Measurements from ENCODE around the gene CLNK. TPM values are rescaled to one million over a fixed set of nuclear protein-coding genes. Genes with fewer than 3 reads are reported as not detected.

CLNK gene
- total and polyA plus RNA-seq, 2 of the 8 experiments (the other 6 are each of a cell fraction or from before 2014, with no cell fraction given), result not detected

DNA sequence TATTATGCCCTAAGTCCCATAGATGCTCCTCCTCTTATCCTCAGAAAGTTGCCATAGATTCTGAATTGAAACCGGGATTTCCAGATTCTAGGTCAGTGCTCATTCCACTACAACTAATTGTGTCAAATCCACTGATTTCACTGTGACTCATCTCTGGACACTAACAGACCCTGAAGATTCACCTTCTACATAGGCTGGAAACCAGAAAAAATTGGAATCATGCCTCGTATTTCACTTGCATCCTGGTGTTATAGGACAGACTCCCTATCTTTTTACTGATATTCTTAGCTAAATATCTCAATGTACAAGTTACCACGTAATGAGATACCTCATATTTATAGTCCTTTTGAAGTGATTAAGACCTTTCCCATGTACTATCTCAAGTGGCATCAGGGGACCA is 36.7 kb downstream of the CLNK start:
- Histone ChIP-seq H3K79me1 (ENCODE audit: low read depth, low read length) (no peaks in the 10 kb centered on the region), H3K4me2 (ENCODE audit: insufficient read depth in 1 of 2, low read depth in 2 of 2, low read length in 2 of 2) (no peak overlapping the region), H4K8ac (ENCODE audit: extremely low read depth, insufficient read depth, low read length) (no peak overlapping the region), H3K4ac (replicated peaks; ENCODE audit: insufficient read length, low read depth, low read length) (no peak overlapping the region), H3K27me3 (replicated peaks in 1 of 4; ENCODE audit: control insufficient read depth in 3 of 4, extremely low read depth in 1 of 4, insufficient read depth in 3 of 4, low read length in 3 of 4) (no peaks in the 10 kb centered on the region), H2BK5ac (ENCODE audit: low read depth, low read length) (no peak overlapping the region), H3K56ac (replicated peaks; ENCODE audit: insufficient read length, low read depth, low read length) (no peak overlapping the region), H4K20me1 (replicated peaks in 1 of 2; ENCODE audit: control insufficient read depth in 1 of 2, insufficient read depth in 2 of 2, low read length in 2 of 2) (no peaks in the 10 kb centered on the region), H4K5ac (ENCODE audit: insufficient read length, low read depth, low read length) (no peak overlapping the region), H3K9me3 (ENCODE audit: insufficient read depth in 2 of 2, low read depth in 1 of 2, low read length in 1 of 2) (no peaks in the 10 kb centered on the region), H2BK20ac (ENCODE audit: low read length) (no peak overlapping the region), H3K18ac (ENCODE audit: extremely low read depth, low read length) (no peak overlapping the region), H3K79me2 (ENCODE audit: control insufficient read depth in 1 of 2, insufficient read depth in 2 of 2, low read length in 2 of 2) (no peaks in the 10 kb centered on the region), H3K23ac (ENCODE audit: insufficient read length) (no peak overlapping the region), H2BK12ac (ENCODE audit: low read depth, low read length) (no peak overlapping the region), H3K23me2 (ENCODE audit: low read depth, low read length) (no peaks in the 10 kb centered on the region), H2AK5ac (ENCODE audit: low read depth, low read length) (no peak overlapping the region), H2BK15ac (ENCODE audit: low read length) (no peak overlapping the region), H3K4me3 (ENCODE audit: extremely low read depth in 1 of 4, insufficient read depth in 2 of 4, low read depth in 3 of 4, low read length in 4 of 4) (no peak overlapping the region), H4K91ac (replicated peaks; ENCODE audit: insufficient read length, low read length) (no peak overlapping the region), H2AFZ (ENCODE audit: low read length) (no peak overlapping the region), H3K14ac (ENCODE audit: insufficient read length) (no peak overlapping the region), H3K4me1 (replicated peaks in 1 of 4; ENCODE audit: control insufficient read depth in 3 of 4, insufficient read depth in 4 of 4, low read length in 3 of 4) (no peaks in the 10 kb centered on the region), H2BK120ac (replicated peaks; ENCODE audit: low read depth, low read length) (no peak overlapping the region), H3K36me3 (ENCODE audit: control insufficient read depth in 2 of 4, insufficient read depth in 4 of 4, low read length in 3 of 4) (no peaks in the 10 kb centered on the region), H3K9ac (replicated peaks in 1 of 4; ENCODE audit: extremely low read depth in 1 of 4, low read depth in 3 of 4, low read length in 3 of 4) (no peak overlapping the region), H3K27ac (ENCODE audit: low read depth, low read length) (no peak overlapping the region)
- FAIRE-seq, result no peak
- 93% methylated on average over 3 of the region's 3 CpGs; no CpG with 5 or more reads in 1 of the 2 experiments for WGBS, 2 experiments (ENCODE audit: extremely low coverage in 1 of 2, insufficient coverage in 1 of 2, insufficient read length in 1 of 2, insufficient replicate concordance in 2 of 2, low coverage in 1 of 2, low lambda C conversion rate in 2 of 2, missing lambda C conversion rate in 1 of 2)
- ChIA-PET POLR2A (ENCODE audit: partially characterized antibody) (interaction anchor here (0.6 kb wide), 1 partner anchor 244 kb away, joined by 3 read pairs; no protein-coding TSS in a partner anchor), CTCF (ENCODE audit: partially characterized antibody) (interaction anchor here (0.8 to 2.0 kb wide), 2 partner anchors 13 to 246 kb away, joined by 3 to 7 read pairs; no protein-coding TSS in a partner anchor)
- no peak for DNase-seq (ENCODE audit: low read depth in 1 of 2, low spot score in 2 of 2)
- no peak for TF ChIP-seq POLR2A (IDR thresholded peaks at IDR 0.05; ENCODE audit: control extremely low read depth in 1 of 2, low read depth in 2 of 2, low read length in 2 of 2)
- no peak for TF ChIP-seq BCL11A (IDR thresholded peaks at IDR 0.05; ENCODE audit: low read depth in 2 of 2, low read length in 2 of 2)
- no peak for TF ChIP-seq PHF8 (conservative IDR thresholded peaks at IDR 0.05; ENCODE audit: low read depth, low read length)
- no peak for TF ChIP-seq MAFK (IDR thresholded peaks at IDR 0.05; ENCODE audit: low read depth, low read length)
